HG03108 (cell line): ENCODE results near the gene NEDD1.

Experiments used
- ATAC-seq: cut with Tn5 transposase; IDR thresholded peaks from one replicate; pipeline ENCODE4 v1.9.1; 2021; ENCODE audit warnings: moderate library complexity; ENCODE audit not compliant: unreplicated experiment

The NEDD1 gene

GRCh38 chr12:96901175-96901574 is 5.9 kb upstream of the NEDD1 start:
- ATAC-seq, result no peak

- ATAC-seq, result no peak
Measured at GRCh38 chr12:96902076-96902475, 5.0 kb upstream of the NEDD1 start.

- ATAC-seq, result no peak
Measured at GRCh38 chr12:96906498-96906848, 584 bp upstream of the NEDD1 start.

- ATAC-seq, result no peak
Measured at GRCh38 chr12:96907671-96908422, 790 bp downstream of the NEDD1 start.

DNA sequence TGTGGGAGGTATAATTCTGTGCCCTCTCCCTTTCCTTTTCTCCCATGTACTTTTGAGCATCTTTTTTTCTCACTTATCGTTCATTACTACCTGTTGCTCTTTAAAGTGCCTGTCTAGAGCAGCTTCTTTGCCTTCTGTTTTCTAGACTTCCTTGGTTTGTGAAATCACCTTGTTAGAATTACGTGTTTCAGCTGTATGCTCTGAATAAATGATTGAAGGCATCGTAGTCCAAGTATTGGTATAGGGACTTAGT is 1.3 kb downstream of the NEDD1 start:
- ATAC-seq, result no peak

- no peak for ATAC-seq
Measured at GRCh38 chr12:96912261-96912660, 5.2 kb downstream of the NEDD1 start.

DNA sequence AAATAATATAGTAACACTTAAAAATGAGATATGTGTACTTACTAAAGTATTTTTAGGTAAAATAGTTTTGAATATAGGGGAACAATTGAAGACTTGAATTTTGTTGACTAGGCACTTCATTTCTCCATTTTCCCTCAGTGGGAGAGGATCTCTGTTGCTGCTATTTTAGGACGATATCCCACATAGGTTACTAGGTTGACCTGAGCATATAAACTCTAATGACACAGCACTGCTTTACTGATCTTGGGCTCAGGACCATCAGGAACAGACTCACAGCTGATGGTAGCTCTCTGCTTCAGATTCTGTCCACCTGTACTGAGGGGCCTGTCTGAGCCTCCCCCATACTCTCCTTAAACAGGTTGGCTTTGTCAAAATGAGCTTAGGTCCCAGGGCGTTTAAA is 5.9 kb downstream of the NEDD1 start:
- ATAC-seq, result no peak

- no peak for ATAC-seq
Measured at GRCh38 chr12:96919510-96920210, 12.6 kb downstream of the NEDD1 start.

DNA sequence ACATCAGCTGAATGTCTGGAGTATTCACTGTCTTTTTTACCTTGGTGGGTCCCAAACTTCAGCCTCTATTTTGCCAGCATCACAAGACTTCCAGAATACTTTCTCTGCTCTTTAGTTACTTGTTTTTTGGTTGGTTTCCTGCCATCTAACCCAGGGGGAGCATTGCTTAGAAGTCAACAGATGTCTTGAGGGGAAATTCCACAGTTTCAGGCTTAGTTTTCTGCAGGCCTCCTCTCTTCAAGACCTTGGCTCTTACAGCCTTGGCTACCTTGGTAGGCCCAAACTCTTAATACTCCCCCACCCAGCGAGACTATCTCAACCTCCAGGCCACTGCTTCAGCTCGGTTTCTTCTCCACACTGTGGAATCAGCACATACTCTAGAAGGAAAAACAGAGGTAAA is 41.7 kb downstream of the NEDD1 start:
- ATAC-seq, result no peak

- ATAC-seq, result no peak
Measured at GRCh38 chr12:96979532-96979931, 72.5 kb downstream of the NEDD1 start.

DNA sequence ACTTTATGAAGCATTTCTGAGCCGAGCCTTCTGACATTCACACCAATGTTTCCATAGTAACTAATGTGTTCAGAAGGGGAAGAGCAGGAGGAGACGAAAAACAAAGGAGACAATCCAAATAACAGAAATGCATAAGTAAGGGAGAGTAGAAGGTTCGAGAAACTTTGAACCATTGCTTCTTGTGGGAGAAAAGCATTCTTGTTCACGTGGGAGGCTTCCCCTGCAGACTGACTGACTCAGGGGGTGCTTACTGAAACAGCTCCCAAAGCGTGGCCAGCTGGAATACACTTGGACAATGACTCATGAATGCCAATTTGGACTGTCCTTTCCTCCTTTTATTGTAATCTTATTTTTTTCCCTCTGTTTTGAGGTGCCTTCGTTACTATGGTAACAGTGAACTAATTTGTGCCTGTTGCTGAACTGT is 73.9 kb downstream of the NEDD1 start:
- ATAC-seq, result no peak

DNA sequence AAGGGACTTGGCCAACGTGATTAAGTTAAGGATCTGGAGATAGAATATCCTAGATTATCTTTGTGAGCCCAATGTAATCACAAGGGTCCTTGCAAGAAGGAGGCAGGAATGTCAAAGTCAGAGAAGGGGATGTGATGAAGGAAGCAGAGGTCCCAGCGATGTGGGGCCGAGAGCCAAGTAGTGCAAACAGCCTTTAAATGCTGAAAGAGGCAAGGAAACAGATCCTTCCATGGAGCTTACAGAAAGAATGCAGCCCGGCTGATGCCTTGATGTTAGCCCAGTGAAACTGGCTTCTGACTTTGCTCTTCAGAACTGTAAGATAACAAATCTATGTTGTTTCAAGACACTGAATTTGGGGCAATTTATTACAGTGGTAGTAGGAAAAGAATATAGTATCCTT is 74.9 kb downstream of the NEDD1 start:
- ATAC-seq, result no peak

DNA sequence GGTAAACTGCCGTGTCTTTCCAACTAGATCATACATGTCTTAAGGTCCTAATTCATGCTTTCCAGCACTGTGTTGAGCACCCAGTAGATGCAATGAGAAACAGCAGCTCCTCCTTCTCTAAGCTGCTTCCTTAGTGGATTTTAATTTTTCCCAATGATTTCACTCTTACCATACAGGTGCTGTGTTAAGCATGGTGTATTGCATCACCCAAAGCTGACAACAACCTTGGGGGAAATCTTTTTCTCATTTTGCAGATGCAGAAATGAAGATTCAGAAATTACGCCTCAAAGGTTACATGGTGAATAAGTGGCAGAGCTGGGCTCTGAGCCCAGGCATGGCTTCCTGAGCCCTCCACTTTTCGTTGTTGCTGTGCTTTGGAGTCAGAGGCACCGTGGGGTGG is 75.6 kb downstream of the NEDD1 start:
- ATAC-seq, result no peak

- ATAC-seq, result peak; percentile 82
Measured at GRCh38 chr12:96985515-96986362, 78.7 kb downstream of the NEDD1 start.

GRCh38 chr12:96986883-96987523 is 79.9 kb downstream of the NEDD1 start:
- no peak for ATAC-seq

- no peak for ATAC-seq
Measured at GRCh38 chr12:96988919-96989318, 81.9 kb downstream of the NEDD1 start.

DNA sequence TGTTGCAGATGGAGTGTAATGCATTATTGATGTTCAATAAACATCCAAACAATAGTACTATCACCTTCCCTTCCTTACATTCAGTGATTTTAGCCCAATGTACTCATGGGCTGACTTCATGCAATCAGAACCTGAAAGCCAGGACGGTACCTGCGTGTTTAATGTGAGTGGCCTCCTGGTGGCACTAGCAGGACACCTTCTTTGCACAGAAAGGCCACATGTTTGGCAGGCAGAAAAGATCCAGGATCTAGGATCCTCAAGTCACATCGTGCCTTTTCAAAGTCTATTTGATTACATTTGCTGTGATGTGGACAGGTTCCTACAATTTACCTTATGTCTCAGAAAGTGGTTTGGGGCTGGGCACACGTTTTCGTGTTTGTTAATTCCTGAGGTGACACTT is 82.9 kb downstream of the NEDD1 start:
- ATAC-seq, result no peak

DNA sequence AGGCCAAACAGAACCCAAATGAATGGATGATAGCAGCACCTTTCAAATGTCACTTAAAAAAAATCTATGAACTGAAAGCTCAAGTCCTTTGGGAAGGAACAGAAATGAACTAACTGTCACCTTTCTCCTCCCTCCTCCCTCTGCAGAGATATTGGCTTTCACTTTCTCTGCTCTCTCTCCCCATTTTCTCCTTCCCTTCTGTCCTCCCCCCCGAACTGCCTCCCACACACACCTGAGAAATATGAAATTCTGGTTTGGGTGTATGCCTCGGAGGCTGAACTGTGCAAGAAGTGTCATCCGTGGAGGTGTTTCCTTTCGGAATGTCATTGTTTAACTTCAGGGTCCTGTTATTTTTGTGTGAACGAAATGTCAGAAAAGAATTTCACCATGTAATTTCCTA is 87.8 kb downstream of the NEDD1 start:
- ATAC-seq, result no peak

- ATAC-seq, result no peak
Measured at GRCh38 chr12:96995861-96996260, 88.8 kb downstream of the NEDD1 start.

GRCh38 chr12:96997797-96998484 is 90.9 kb downstream of the NEDD1 start:
- no peak for ATAC-seq

- no peak for ATAC-seq
Measured at GRCh38 chr12:97003276-97003675, 96.2 kb downstream of the NEDD1 start.
